GM18951 (cell line): ENCODE measurements around the gene RASSF6.
"Not testable (repeated sequence)": the region's sequence is repeated elsewhere in the genome, so short reads cannot be mapped to it uniquely, and the experiment has no call there.

ENCODE experiments used
- POLR2A ChIP-seq: IDR thresholded peaks from 4 replicates; pipeline ENCODE4 v1.6.1; 2011; ENCODE audit warnings: mild to moderate bottlenecking; ENCODE audit not compliant: insufficient read length, insufficient read depth; ENCODE audit errors: extremely low read depth
- in situ Hi-C: fragments of 300-500 bp; cut with MboI; formaldehyde crosslinking; loops from one replicate; pipeline ENCODE4 v1.12.0; 2022; ENCODE audit warnings: low sequenced_read_pairs, mixed read lengths, inconsistent platforms; ENCODE audit not compliant: unreplicated experiment

The RASSF6 gene

GRCh38 chr4:73646117-73646516 lies 25.9 kb upstream of the RASSF6 start:
- in situ Hi-C loops: no loop called here
- TF ChIP-seq POLR2A: no peak

- in situ Hi-C loops: no loop called here
- TF ChIP-seq POLR2A: no peak
Measured at GRCh38 chr4:73631565-73632226, 11.5 kb upstream of the RASSF6 start.

DNA sequence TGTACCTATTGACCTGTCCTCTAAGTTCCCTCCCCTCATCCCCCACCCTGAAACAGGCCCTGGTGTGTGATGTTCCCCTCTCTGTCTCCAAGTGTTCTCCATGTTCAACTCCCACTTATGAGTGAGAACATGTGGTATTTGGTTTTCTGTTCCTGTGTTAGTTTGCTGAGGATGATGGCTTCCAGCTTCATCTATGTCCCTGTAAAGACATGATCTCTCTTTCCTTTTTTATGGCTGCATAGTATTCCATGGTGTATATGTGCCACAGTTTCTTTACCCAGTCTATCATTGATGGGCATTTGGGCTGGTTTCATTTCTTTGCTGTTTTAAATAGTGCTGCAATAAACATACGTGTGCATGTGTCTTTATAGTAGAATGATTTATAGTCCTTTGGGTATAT lies 8.6 kb upstream of the RASSF6 start:
- in situ Hi-C loops: not testable (repeated sequence)

DNA sequence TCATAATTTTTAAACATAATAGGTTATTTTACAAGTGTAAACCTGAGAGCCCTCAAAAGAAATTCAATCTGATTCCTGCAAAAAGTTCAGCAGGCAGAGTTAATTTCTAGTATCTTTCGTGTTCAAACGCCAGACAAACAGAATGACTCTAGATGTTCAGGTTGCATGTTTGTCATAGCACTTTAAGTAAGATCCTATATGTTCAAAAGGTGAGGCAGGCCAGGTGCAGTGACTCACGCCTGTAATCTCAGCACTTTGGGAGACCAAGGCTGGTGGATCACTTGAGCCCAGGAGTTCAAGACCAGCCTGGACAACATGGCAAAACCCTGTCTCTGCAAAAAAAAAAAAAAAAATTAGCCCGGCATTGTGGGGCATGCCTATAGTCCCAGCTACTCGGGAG lies 1.1 kb upstream of the RASSF6 start:
- no peak for TF ChIP-seq POLR2A
- in situ Hi-C loops: no loop called here

DNA sequence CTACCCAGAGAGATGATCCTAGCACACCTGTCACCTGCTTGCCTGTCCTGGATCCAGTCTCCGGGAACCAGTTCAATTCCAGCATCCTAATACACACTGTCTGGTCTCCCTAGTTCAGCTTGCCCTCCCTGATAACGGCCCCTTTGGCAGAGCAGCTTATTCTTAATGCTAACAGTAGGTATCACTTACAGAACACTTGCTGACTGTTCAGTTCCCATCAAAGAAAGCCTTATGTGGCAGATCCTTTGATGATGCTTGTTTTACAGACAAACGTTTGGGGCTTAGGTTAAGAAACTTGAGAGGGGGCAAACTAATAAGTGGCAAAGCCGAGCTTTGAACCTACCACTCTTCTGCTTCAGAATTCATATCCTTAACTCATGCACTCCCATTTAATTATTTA lies 890 bp downstream of the RASSF6 start:
- in situ Hi-C loops: no loop called here
- peak; percentile 26 for TF ChIP-seq POLR2A

DNA sequence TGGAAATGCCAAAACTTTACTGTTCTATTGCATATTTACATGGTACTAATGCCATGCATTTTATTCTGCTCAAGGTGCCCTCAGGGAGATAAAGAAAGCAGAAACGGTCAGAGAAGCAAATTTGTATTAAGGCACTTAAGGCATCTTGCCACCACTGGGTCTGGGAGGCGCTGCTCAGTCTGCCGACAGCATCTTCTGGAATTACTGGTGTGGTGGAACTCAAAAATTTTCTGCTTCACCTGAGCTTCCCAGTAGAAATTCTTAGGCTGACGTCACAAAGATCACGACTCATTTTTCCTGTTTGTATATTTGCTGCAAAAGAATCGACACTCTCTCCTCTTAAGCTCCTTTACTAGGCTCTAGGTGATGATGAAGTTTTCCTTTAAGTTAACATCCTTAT lies 3.0 kb downstream of the RASSF6 start:
- in situ Hi-C loops: no loop called here
- TF ChIP-seq POLR2A: no peak

GRCh38 chr4:73615613-73616012 lies 4.6 kb downstream of the RASSF6 start:
- TF ChIP-seq POLR2A: no peak
- in situ Hi-C loops: no loop called here

- in situ Hi-C loops: no loop called here
- no peak for TF ChIP-seq POLR2A
Measured at GRCh38 chr4:73614311-73614867, 5.8 kb downstream of the RASSF6 start.

GRCh38 chr4:73613130-73613529 lies 7.1 kb downstream of the RASSF6 start:
- in situ Hi-C loops: no loop called here
- TF ChIP-seq POLR2A: no peak

DNA sequence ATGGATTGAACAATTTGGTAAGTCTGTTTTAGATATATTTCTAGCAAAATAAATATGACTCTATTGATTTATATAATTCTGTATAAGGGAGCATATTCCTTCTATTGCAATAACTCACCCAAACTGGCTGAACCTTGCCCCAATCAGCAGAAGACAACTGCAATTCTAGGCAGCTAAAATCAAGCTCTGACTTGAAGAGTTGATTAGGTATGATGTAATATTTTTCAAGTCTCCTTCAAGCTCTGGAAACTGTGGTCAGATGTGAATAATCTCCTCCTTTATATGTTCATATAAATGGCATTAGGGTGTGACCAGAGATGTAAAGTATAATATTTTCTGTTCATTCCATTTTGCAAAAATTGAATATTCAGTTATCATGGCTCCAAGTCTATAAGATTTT lies 8.2 kb downstream of the RASSF6 start:
- TF ChIP-seq POLR2A: no peak
- in situ Hi-C loops: no loop called here

GRCh38 chr4:73609706-73610105 lies 10.5 kb downstream of the RASSF6 start:
- no peak for TF ChIP-seq POLR2A
- in situ Hi-C loops: no loop called here

- in situ Hi-C loops: no loop called here
- TF ChIP-seq POLR2A: no peak
Measured at GRCh38 chr4:73608689-73609594, 11.3 kb downstream of the RASSF6 start.

DNA sequence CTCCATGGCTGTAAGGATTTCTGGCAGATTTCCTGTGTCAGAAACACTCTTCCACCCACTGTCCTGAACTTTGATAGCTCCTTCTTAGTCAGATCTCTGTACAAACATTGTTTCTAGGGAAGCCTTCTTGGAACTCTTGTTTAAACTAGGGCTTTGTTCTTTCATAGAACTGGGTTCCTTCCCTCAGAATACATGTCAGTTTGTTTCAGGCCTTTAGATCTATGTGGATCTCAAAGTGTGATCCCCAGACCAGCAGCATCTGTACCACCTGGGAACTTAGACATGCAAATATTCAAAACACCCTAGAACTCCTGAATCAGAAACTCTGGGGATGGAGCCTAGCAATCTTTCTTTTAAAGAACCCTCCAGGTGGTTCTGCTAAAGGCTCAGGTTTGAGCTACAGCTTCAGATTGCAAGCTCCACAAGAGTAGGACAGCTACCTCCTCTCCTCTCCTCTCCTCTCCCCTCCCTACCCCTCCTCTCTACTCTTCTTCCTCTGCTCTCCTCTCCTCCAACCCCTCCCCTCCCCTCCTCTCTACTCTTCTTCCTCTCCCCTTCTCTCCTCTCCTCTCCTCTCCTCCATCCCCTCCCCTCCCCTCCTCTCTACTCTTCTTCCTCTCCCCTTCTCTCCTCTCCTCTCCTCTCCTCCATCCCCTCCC lies 12.7 kb downstream of the RASSF6 start:
- in situ Hi-C loops: no loop called here
- peak; percentile 38 for TF ChIP-seq POLR2A

GRCh38 chr4:73606465-73606974 lies 13.7 kb downstream of the RASSF6 start:
- peak; percentile 8 for TF ChIP-seq POLR2A
- in situ Hi-C loops: no loop called here
